HUES64 (cell line): ENCODE results near the gene RNF213.

Experiments used
- H3K27ac ChIP-seq: 2 replicates; pipeline ENCODE4 v1.7.0; 2013; ENCODE audit warnings: low read depth, low read length, inconsistent platforms
- H3K27me3 ChIP-seq: 2 replicates; pipeline ENCODE4 v1.6.1; 2013; ENCODE audit warnings: mild to moderate bottlenecking, low read length; ENCODE audit not compliant: insufficient read depth
- H3K36me3 ChIP-seq: 2 replicates; pipeline ENCODE4 v1.6.1; 2013; ENCODE audit warnings: mild to moderate bottlenecking, low read length; ENCODE audit not compliant: insufficient read depth
- H3K4me1 ChIP-seq: 2 replicates; pipeline ENCODE4 v1.6.1; 2013; ENCODE audit warnings: mild to moderate bottlenecking, low read length, moderate library complexity; ENCODE audit not compliant: insufficient read depth
- H3K4me3 ChIP-seq: 2 replicates; pipeline ENCODE4 v1.5.1; 2013; ENCODE audit warnings: mild to moderate bottlenecking, low read length, moderate library complexity
- H3K9ac ChIP-seq: 2 replicates; pipeline ENCODE4 v1.6.1; 2013; ENCODE audit warnings: mild to moderate bottlenecking, low read depth, low read length
- H3K9me3 ChIP-seq: 2 replicates; pipeline ENCODE4 v1.6.1; 2013; ENCODE audit warnings: low read depth, low read length; ENCODE audit not compliant: insufficient read depth
- WGBS: fragments of 150-250, 120-280 bp; methylation state at CpG from one replicate; pipeline ENCODE4 v1.1.7; 2013; ENCODE audit warnings: missing lambda C conversion rate; 5-methylcytosine and 5-hydroxymethylcytosine counted together

RNF213 gene

DNA sequence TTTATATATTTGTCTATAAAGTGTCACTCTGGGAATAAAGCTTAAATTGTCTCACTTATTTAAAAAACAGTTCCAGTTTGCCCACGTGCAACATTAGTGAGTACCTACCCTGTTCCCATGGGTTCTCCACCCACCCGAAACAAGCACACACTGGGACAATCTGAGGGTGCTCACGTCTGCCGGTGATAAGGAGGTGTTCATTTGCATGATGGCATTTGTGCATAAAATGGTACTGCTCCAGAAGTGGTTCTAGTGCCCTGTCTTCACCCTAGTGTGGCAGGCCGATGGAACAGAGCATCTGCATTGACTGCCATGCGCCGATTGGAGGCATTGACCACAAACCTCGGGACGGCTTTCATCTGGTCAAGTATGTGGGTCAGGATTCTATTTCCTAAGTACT lies 118.7 kb downstream of the RNF213 start:
- Histone ChIP-seq H3K4me1 (no peaks in the 10 kb centered on the region), H3K27ac (no peak overlapping the region), H3K27me3 (no peaks in the 10 kb centered on the region), H3K36me3 (peaks cover 99% of the 10 kb centered on the region), H3K9ac (no peak overlapping the region), H3K9me3 (no peaks in the 10 kb centered on the region), H3K4me3 (no peak overlapping the region)
- WGBS = 94% methylated on average over 9 of the region's 9 CpGs

DNA sequence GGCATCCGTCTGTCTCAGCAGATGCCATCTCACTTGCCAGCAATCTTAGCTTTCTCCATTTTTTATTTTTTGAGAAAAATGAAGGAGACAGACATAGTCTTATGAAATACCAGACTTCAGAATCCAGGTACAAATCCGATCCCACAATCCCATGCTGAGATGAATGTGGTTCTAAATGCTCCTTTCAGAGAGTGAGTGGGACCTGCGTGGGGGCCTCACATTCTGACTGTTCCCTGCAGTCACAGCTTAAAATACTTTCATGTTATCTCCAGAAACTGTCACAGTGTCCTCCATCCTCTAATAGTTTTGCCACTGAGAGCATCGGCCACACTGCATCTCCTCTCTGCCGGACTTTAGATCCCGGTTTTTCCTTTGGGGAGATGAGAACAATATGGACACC lies 119.4 kb downstream of the RNF213 start:
- WGBS = 90% methylated on average over 6 of the region's 6 CpGs
- peaks cover 99% of the 10 kb centered on the region for H3K36me3 ChIP-seq

DNA sequence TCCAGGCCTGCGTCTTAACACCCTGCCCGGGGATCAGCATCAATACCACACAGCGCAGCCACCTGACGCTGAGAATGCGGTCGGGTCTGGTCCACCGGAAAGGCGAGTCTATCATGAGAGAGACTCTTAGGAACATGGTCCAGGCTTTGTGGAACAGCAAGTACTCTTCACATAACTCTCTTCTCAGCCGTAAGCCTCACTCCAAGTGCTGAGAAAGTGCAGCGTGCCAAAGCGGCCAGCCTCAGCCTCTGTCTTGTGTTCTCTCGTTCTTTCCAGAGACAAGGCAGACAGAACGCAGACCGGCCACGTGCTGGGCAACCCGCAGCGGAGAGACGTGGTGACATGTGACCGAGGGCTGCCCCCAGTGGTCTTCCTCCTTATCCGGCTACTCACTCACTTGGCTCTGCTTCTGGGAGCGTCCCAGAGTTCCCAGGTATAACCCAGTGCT lies 119.9 kb downstream of the RNF213 start:
- Histone ChIP-seq H3K4me3 (no peak overlapping the region), H3K27me3 (no peaks in the 10 kb centered on the region), H3K27ac (no peak overlapping the region), H3K4me1 (no peaks in the 10 kb centered on the region), H3K9ac (no peak overlapping the region), H3K36me3 (peaks cover 97% of the 10 kb centered on the region), H3K9me3 (no peaks in the 10 kb centered on the region)
- WGBS = 91% methylated on average over 21 of the region's 21 CpGs

More for the DNA sequence above, 119.4 kb downstream of the RNF213 start:
- Histone ChIP-seq H3K9me3 (no peaks in the 10 kb centered on the region), H3K4me1 (no peaks in the 10 kb centered on the region), H3K9ac (no peak overlapping the region), H3K27ac (no peak overlapping the region), H3K27me3 (no peaks in the 10 kb centered on the region), H3K4me3 (no peak overlapping the region)

DNA sequence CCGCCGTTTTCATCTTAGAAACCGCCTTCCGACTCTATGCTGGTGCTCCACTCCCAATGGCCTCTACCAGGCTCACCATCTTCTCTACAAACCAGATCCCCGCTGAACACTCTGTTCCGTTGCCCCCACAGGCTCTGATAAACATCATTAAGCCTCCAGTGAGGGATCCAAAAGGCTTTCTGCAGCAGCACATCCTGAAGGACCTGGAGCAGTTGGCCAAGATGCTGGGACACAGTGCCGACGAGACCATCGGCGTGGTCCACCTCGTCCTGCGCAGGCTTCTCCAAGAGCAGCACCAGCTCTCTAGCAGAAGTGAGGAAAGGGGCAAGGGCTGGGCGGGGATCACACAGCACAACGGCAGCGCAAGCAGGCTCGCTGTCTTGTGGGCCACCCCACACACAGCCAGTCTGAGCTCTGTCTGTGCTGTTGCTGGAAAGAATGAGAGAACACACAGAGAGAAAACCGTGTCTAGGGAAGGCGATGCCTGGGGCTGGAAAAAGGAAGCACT lies 120.8 kb downstream of the RNF213 start:
- 95% methylated on average over 18 of the region's 18 CpGs for WGBS
- no peaks in the 10 kb centered on the region for H3K9me3 ChIP-seq
- H3K4me1 ChIP-seq = no peaks in the 10 kb centered on the region
- no peaks in the 10 kb centered on the region for H3K27me3 ChIP-seq
- no peak overlapping the region for H3K9ac ChIP-seq
- H3K4me3 ChIP-seq = no peak overlapping the region
- H3K36me3 ChIP-seq = peaks cover 96% of the 10 kb centered on the region
- no peak overlapping the region for H3K27ac ChIP-seq

DNA sequence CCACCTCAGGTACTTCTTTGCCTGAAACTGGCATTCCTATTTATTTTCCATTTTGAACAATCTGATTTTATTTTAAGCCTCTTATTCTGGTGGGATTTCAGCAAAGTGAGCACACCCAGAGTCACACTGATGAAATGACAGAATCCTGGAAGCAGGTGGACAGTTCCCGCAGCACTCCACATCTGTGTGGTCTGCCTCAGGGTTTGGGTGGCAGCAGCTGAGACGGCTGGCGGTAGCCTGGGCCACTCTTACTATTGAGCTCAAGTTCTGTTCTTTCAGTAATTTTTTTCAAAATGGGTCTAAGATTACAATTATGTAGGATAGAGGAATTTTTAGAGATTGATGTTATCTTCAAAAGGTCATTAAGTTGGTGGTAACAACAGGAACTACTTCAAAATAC lies 121.8 kb downstream of the RNF213 start:
- 95% methylated on average over 3 of the region's 3 CpGs for WGBS
- no peak overlapping the region for H3K4me3 ChIP-seq
- no peaks in the 10 kb centered on the region for H3K9me3 ChIP-seq
- no peaks in the 10 kb centered on the region for H3K4me1 ChIP-seq
- no peak overlapping the region for H3K9ac ChIP-seq
- H3K27ac ChIP-seq = no peak overlapping the region
- H3K27me3 ChIP-seq = no peaks in the 10 kb centered on the region
- peaks cover 94% of the 10 kb centered on the region for H3K36me3 ChIP-seq

DNA sequence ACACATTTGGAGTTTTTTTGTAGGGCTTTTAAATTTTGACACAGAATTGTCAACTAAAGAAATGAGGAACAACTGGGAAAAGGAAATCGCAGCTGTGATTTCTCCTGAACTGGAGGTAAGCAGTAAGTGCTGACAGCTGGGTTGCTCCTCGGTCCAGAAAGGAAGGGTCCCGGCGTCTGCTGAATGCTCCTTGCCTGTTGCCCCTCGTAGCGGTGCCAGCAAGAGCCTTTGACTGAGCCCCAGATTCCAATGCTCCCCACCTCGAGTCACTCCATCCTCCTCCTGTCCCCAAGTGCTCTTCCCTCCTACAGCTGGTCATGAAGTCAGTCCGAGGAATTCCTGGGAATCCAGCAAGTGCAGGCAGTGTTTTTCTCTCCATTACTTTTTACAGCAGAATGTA lies 122.3 kb downstream of the RNF213 start:
- no peak overlapping the region for H3K9ac ChIP-seq
- H3K27ac ChIP-seq = no peak overlapping the region
- no peaks in the 10 kb centered on the region for H3K4me1 ChIP-seq
- peaks cover 92% of the 10 kb centered on the region for H3K36me3 ChIP-seq
- H3K27me3 ChIP-seq = no peaks in the 10 kb centered on the region
- H3K4me3 ChIP-seq = no peak overlapping the region
- 94% methylated on average over 8 of the region's 8 CpGs for WGBS
- no peaks in the 10 kb centered on the region for H3K9me3 ChIP-seq

DNA sequence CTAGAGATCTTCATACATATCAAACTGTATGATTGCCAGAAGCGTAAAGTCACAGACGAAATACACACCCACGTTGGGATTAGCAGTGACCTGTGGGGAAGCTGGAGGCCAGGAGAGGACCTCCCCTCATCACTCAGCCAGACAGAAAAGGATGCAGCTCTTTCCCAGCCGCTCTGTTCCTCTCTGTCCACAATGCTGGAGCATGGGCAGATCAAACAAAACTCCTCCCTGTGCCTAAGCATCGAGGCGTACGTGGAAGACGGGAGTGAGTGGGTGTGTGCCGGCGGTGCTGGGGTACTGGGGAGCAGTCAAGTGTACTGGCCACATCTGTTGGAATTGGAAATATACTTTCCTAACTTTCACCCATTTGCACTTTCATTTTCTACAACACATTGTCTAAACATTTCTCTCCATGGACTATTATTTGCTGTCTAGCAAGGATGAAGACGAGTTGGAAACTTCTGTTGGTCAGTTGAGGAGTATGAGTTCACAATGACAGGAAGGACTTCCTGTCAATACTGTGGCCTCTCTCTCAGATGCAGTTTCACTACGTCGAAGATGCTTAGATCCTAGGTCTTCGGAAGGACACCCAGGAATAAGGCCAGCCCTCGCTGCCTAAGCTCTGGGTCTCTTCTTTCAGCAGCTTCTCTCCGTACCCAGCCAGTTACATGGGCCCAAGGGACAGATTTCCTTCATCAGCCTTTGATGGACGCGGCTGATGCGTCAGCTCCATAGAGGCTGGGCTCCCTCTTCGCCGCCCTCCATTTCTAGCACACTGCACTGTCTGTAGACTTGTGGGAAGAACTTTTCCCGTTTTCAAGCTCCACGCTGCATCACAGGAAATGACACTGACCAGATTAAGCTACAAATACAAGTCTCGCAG lies 123.7 kb downstream of the RNF213 start:
- no peak overlapping the region for H3K4me3 ChIP-seq
- no peaks in the 10 kb centered on the region for H3K27me3 ChIP-seq
- no peaks in the 10 kb centered on the region for H3K9me3 ChIP-seq
- H3K9ac ChIP-seq = no peak overlapping the region
- 94% methylated on average over 24 of the region's 24 CpGs for WGBS
- H3K36me3 ChIP-seq = peaks cover 92% of the 10 kb centered on the region
- no peak overlapping the region for H3K27ac ChIP-seq
- no peaks in the 10 kb centered on the region for H3K4me1 ChIP-seq

DNA sequence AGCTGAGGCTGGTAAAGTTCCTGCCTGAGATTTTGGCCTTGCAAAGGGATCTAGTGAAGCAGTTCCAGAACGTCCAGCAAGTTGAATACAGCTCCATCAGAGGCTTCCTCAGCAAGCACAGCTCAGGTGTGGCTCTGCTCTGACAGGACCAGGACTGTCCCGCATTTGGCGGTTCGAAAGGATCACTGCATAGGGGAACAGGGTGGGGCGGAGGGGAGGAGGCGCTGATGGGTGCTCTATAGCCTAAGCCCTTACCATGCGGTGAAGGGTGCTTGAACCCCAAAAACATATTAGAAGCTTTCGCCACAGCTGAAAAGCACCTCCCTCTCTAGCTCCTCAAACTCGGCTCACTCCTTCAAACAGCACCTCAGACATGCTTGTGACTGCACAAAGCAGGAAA lies 124.4 kb downstream of the RNF213 start:
- no peak overlapping the region for H3K9ac ChIP-seq
- H3K4me3 ChIP-seq = no peak overlapping the region
- no peaks in the 10 kb centered on the region for H3K9me3 ChIP-seq
- H3K36me3 ChIP-seq = peaks cover 92% of the 10 kb centered on the region
- no peaks in the 10 kb centered on the region for H3K27me3 ChIP-seq
- H3K27ac ChIP-seq = no peak overlapping the region
- no peaks in the 10 kb centered on the region for H3K4me1 ChIP-seq
- 93% methylated on average over 9 of the region's 9 CpGs for WGBS

DNA sequence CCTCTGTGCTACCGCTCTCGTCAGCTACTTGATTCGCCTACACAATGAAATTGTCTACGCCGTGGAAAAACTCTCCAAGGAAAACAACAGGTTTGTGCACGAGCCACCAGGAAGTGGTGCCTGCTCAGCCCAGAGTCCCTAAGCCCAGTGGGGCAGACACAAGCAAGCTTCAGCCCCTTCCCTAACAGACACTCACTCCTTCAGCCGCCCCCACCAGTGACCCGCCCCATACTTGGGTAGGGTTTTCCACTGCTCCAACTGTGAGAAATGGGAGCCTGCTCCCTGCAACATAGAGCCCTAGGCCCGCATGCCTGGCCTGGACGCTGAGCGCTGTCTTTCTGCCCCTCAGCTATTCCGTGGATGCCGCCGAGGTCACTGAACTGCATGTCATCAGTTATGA lies 125.7 kb downstream of the RNF213 start:
- no peak overlapping the region for H3K9ac ChIP-seq
- no peak overlapping the region for H3K4me3 ChIP-seq
- no peaks in the 10 kb centered on the region for H3K27me3 ChIP-seq
- 95% methylated on average over 14 of the region's 14 CpGs for WGBS
- no peak overlapping the region for H3K27ac ChIP-seq
- H3K4me1 ChIP-seq = no peaks in the 10 kb centered on the region
- peaks cover 90% of the 10 kb centered on the region for H3K36me3 ChIP-seq
- H3K9me3 ChIP-seq = no peaks in the 10 kb centered on the region

DNA sequence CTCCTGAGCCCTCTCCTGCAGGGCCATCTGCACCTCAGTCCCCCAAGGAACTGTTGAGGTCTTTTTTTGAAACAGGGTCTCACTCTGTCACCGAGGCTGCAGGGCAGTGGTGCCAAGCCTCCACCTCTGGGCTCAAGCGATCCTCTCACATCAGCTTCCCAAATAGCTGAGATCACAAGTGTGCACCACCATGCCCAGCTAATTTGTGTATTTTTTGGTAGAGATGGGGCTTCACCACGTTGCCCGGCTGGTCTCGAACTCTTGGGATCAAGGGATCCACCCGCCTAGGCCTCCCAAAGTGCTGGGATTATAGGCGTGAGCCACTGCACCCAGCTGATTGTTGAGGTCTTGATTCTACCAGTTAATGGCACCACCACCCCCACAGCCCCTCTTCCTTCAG lies 126.4 kb downstream of the RNF213 start:
- WGBS = 95% methylated on average over 7 of the region's 7 CpGs
- peaks cover 87% of the 10 kb centered on the region for H3K36me3 ChIP-seq
- no peaks in the 10 kb centered on the region for H3K4me1 ChIP-seq
- no peak overlapping the region for H3K27ac ChIP-seq
- H3K4me3 ChIP-seq = no peak overlapping the region
- H3K27me3 ChIP-seq = no peaks in the 10 kb centered on the region
- no peaks in the 10 kb centered on the region for H3K9me3 ChIP-seq
- H3K9ac ChIP-seq = no peak overlapping the region

DNA sequence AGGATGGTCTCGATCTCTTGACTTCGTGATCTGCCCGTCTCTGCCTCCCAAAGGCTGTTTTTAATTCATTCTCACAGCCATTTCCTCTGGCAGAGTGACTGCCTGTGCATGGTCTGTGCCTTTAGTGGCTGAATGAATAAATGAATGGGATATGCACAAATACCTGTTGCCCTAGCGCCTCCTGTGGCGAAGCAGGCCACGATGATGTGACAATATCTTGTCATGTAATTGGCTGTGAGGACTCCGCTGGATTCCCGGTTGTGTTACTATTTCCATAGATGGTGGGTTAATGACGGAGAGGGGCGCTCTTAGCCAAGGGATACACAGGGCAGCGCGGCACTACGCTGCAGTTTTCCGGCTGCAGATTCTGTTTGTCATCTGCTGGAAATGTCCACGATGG lies 127.5 kb downstream of the RNF213 start:
- Histone ChIP-seq H3K36me3 (peaks cover 83% of the 10 kb centered on the region), H3K4me3 (no peak overlapping the region), H3K9me3 (no peaks in the 10 kb centered on the region), H3K27ac (no peak overlapping the region), H3K9ac (no peak overlapping the region), H3K4me1 (no peaks in the 10 kb centered on the region), H3K27me3 (no peaks in the 10 kb centered on the region)
- WGBS = 91% methylated on average over 15 of the region's 15 CpGs
